ENCODE measurements around the gene PRKAA1.
A peak's percentile ranks its signal among the peaks of the same experiment; 100 is the strongest.

PRKAA1 gene

GRCh38 chr5:40780858-40781257, 17.3 kb downstream of the PRKAA1 start:
- H3K9ac ChIP-seq (ENCODE audit: low read depth in 1 of 2, low read length in 2 of 2): no peak overlapping the region
- no peak overlapping the region for H3K4me3 ChIP-seq (ENCODE audit: low read length in 2 of 2)
- peaks cover 6% of the 10 kb centered on the region in 2 donors for H3K36me3 ChIP-seq (ENCODE audit: control insufficient read depth in 2 of 2, insufficient read depth in 2 of 2, low read length in 2 of 2)
- H3K27me3 ChIP-seq (ENCODE audit: control insufficient read depth in 2 of 2, insufficient read depth in 2 of 2, low read length in 2 of 2): no peaks in the 10 kb centered on the region
- no peak overlapping the region for H3K27ac ChIP-seq (ENCODE audit: low read depth in 2 of 2, low read length in 2 of 2)
- no peaks in the 10 kb centered on the region for H3K9me3 ChIP-seq (ENCODE audit: control insufficient read depth in 2 of 2, low read length in 2 of 2)
- peaks cover 14 to 30% of the 10 kb centered on the region in 2 donors for H3K4me1 ChIP-seq (ENCODE audit: control insufficient read depth in 2 of 2, insufficient read depth in 2 of 2, low read length in 2 of 2)

DNA sequence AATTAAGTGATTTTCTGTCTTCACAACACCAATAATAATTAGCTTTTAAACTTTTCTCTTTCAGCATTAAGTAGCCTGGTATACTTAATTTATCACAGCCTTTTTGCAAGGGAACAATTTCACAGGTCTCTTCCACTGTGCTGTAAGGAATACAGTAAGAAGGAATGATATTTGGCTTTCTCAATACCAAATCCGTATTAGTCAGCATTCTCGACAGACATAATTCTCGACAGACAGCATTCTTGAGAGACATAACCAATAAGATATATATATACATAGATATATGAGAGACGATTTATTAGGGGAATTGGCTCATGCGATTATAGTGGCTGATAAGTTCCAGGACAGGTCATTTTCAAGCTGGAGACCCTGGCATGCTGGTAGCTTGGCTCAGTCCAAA, 18.0 kb downstream of the PRKAA1 start:
- H3K27ac ChIP-seq (ENCODE audit: low read depth in 2 of 2, low read length in 2 of 2): no peak overlapping the region
- no peaks in the 10 kb centered on the region for H3K27me3 ChIP-seq (ENCODE audit: control insufficient read depth in 2 of 2, insufficient read depth in 2 of 2, low read length in 2 of 2)
- H3K4me1 ChIP-seq (ENCODE audit: control insufficient read depth in 2 of 2, insufficient read depth in 2 of 2, low read length in 2 of 2): peaks cover 18 to 36% of the 10 kb centered on the region in 2 donors
- no peak overlapping the region for H3K9ac ChIP-seq (ENCODE audit: low read depth in 1 of 2, low read length in 2 of 2)
- H3K9me3 ChIP-seq (ENCODE audit: control insufficient read depth in 2 of 2, low read length in 2 of 2): no peaks in the 10 kb centered on the region
- H3K36me3 ChIP-seq (ENCODE audit: control insufficient read depth in 2 of 2, insufficient read depth in 2 of 2, low read length in 2 of 2): peaks cover 6 to 8% of the 10 kb centered on the region in 2 donors
- H3K4me3 ChIP-seq (ENCODE audit: low read length in 2 of 2): no peak overlapping the region

- Histone ChIP-seq H3K27me3 (ENCODE audit: control insufficient read depth in 2 of 2, insufficient read depth in 2 of 2, low read length in 2 of 2) (no peaks in the 10 kb centered on the region), H3K9me3 (ENCODE audit: control insufficient read depth in 2 of 2, low read length in 2 of 2) (no peaks in the 10 kb centered on the region), H3K4me1 (ENCODE audit: control insufficient read depth in 2 of 2, insufficient read depth in 2 of 2, low read length in 2 of 2) (peaks cover 15 to 33% of the 10 kb centered on the region in 2 donors), H3K36me3 (ENCODE audit: control insufficient read depth in 2 of 2, insufficient read depth in 2 of 2, low read length in 2 of 2) (peaks cover 6 to 10% of the 10 kb centered on the region in 2 donors), H3K27ac (ENCODE audit: low read depth in 2 of 2, low read length in 2 of 2) (no peak overlapping the region), H3K4me3 (ENCODE audit: low read length in 2 of 2) (no peak overlapping the region), H3K9ac (ENCODE audit: low read depth in 1 of 2, low read length in 2 of 2) (no peak overlapping the region)
Observed at GRCh38 chr5:40779561-40779960, 18.6 kb downstream of the PRKAA1 start.

GRCh38 chr5:40778133-40778532, 20.0 kb downstream of the PRKAA1 start:
- no peak overlapping the region for H3K27ac ChIP-seq (ENCODE audit: low read depth in 2 of 2, low read length in 2 of 2)
- H3K4me1 ChIP-seq (ENCODE audit: control insufficient read depth in 2 of 2, insufficient read depth in 2 of 2, low read length in 2 of 2): peaks cover 12 to 29% of the 10 kb centered on the region in 2 donors
- no peak overlapping the region for H3K4me3 ChIP-seq (ENCODE audit: low read length in 2 of 2)

GRCh38 chr5:40776658-40776977, 21.6 kb downstream of the PRKAA1 start:
- peaks cover 12 to 14% of the 10 kb centered on the region in 2 donors for H3K36me3 ChIP-seq (ENCODE audit: control insufficient read depth in 2 of 2, insufficient read depth in 2 of 2, low read length in 2 of 2)
- no peaks in the 10 kb centered on the region for H3K9me3 ChIP-seq (ENCODE audit: control insufficient read depth in 2 of 2, low read length in 2 of 2)
- peak overlapping the region; percentile 45 to 80 for H3K27ac ChIP-seq (ENCODE audit: low read depth in 2 of 2, low read length in 2 of 2)
- peaks cover 8 to 22% of the 10 kb centered on the region in 2 donors for H3K4me1 ChIP-seq (ENCODE audit: control insufficient read depth in 2 of 2, insufficient read depth in 2 of 2, low read length in 2 of 2)
- H3K4me3 ChIP-seq (ENCODE audit: low read length in 2 of 2): peak overlapping the region in 1 of 2 donors; percentile 34
- H3K9ac ChIP-seq (ENCODE audit: low read depth in 1 of 2, low read length in 2 of 2): peak overlapping the region in 1 of 2 donors; percentile 19
- no peaks in the 10 kb centered on the region for H3K27me3 ChIP-seq (ENCODE audit: control insufficient read depth in 2 of 2, insufficient read depth in 2 of 2, low read length in 2 of 2)

More at GRCh38 chr5:40778133-40778532, 20.0 kb downstream of the PRKAA1 start:
- Histone ChIP-seq H3K9ac (ENCODE audit: low read depth in 1 of 2, low read length in 2 of 2) (no peak overlapping the region), H3K27me3 (ENCODE audit: control insufficient read depth in 2 of 2, insufficient read depth in 2 of 2, low read length in 2 of 2) (no peaks in the 10 kb centered on the region), H3K9me3 (ENCODE audit: control insufficient read depth in 2 of 2, low read length in 2 of 2) (no peaks in the 10 kb centered on the region), H3K36me3 (ENCODE audit: control insufficient read depth in 2 of 2, insufficient read depth in 2 of 2, low read length in 2 of 2) (peaks cover 11 to 12% of the 10 kb centered on the region in 2 donors)

DNA sequence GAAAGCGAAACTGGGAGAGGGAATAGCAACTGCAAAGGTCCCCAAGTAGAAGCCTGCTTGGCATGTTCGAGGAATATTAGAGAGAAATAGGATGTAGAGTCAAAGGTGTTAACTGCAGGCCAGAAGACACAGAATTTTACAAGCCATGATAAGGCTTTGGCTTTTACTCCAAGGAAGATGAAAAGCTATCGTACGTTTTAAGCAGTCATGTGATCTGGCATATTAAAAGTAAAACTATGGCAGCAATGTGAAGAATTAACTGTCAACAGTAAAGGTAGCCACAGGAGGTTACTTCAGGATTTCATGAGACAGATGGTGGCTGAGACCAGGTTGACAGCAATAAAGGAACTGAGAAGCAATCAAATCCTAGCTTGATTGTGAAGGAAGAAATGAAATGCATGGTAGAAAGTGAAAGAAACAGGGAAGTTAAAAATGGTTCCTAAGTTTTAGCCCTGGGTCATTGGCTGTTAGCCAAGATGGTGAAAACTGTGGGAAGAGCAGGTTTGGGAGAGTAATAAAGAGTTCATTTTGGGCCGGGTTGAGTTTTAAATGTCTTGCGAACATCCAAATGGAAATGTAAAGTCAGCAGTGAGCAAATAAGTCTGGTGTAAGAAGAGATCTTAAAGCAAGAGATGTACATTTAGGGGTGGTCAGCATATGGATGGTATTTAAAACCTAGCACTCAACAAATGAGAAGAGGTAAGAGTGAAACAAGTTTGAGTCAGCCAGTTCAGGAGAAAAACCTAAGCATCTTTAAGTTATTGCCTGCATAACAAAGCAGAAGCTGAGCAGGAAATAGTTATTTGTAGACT, 22.1 kb downstream of the PRKAA1 start:
- Histone ChIP-seq H3K27me3 (ENCODE audit: control insufficient read depth in 2 of 2, insufficient read depth in 2 of 2, low read length in 2 of 2) (no peaks in the 10 kb centered on the region), H3K36me3 (ENCODE audit: control insufficient read depth in 2 of 2, insufficient read depth in 2 of 2, low read length in 2 of 2) (peaks cover 12 to 20% of the 10 kb centered on the region in 2 donors), H3K4me3 (ENCODE audit: low read length in 2 of 2) (peak overlapping the region; percentile 19 to 27), H3K9me3 (ENCODE audit: control insufficient read depth in 2 of 2, low read length in 2 of 2) (no peaks in the 10 kb centered on the region), H3K9ac (ENCODE audit: low read depth in 1 of 2, low read length in 2 of 2) (peak overlapping the region in 1 of 2 donors; percentile 19), H3K27ac (ENCODE audit: low read depth in 2 of 2, low read length in 2 of 2) (peak overlapping the region; percentile 45 to 80), H3K4me1 (ENCODE audit: control insufficient read depth in 2 of 2, insufficient read depth in 2 of 2, low read length in 2 of 2) (peaks cover 8 to 22% of the 10 kb centered on the region in 2 donors)

DNA sequence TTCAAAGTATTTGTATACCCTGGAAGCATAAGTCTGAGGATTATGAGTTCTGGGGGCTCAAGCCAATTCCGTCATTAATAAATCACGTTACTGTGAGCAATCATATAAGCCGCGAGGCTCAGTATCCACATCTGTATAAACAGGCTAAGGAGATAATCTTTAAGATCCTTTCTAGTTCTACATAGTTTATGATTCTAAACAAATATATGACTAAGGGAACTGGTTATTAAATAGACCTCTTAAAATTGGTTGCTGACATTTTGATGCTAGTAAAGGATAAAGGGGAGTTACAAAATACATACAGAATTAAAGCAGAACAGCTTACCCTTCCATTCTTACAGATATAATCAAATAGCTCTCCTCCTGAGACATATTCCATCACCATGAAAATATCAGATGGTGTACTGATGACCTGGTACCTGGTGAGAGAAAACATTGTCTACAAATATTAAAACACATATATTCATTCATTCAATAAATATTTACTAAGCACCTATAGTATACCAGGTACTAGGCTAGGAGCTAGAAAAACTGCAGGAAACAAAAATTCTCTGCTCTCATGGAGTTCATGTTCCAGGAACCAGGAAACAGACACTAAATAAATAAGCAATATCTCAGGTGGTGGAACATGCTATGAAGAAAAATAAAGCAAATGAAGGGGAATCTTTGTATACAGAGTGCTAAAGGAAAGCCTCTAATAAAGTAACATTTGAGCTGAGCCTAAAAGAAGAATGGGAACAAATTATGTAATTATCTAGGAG, 22.9 kb downstream of the PRKAA1 start:
- peaks cover 12 to 20% of the 10 kb centered on the region in 2 donors for H3K36me3 ChIP-seq (ENCODE audit: control insufficient read depth in 2 of 2, insufficient read depth in 2 of 2, low read length in 2 of 2)
- no peaks in the 10 kb centered on the region for H3K9me3 ChIP-seq (ENCODE audit: control insufficient read depth in 2 of 2, low read length in 2 of 2)
- H3K27me3 ChIP-seq (ENCODE audit: control insufficient read depth in 2 of 2, insufficient read depth in 2 of 2, low read length in 2 of 2): no peaks in the 10 kb centered on the region
- H3K4me3 ChIP-seq (ENCODE audit: low read length in 2 of 2): peak overlapping the region; percentile 19 to 27
- H3K9ac ChIP-seq (ENCODE audit: low read depth in 1 of 2, low read length in 2 of 2): no peak overlapping the region
- H3K27ac ChIP-seq (ENCODE audit: low read depth in 2 of 2, low read length in 2 of 2): peak overlapping the region; percentile 45 to 80
- H3K4me1 ChIP-seq (ENCODE audit: control insufficient read depth in 2 of 2, insufficient read depth in 2 of 2, low read length in 2 of 2): peaks cover 8 to 22% of the 10 kb centered on the region in 2 donors

GRCh38 chr5:40774623-40775022, 23.6 kb downstream of the PRKAA1 start:
- H3K4me3 ChIP-seq (ENCODE audit: low read length in 2 of 2): no peak overlapping the region
- H3K27me3 ChIP-seq (ENCODE audit: control insufficient read depth in 2 of 2, insufficient read depth in 2 of 2, low read length in 2 of 2): no peaks in the 10 kb centered on the region
- no peak overlapping the region for H3K27ac ChIP-seq (ENCODE audit: low read depth in 2 of 2, low read length in 2 of 2)
- H3K9ac ChIP-seq (ENCODE audit: low read depth in 1 of 2, low read length in 2 of 2): no peak overlapping the region
- H3K9me3 ChIP-seq (ENCODE audit: control insufficient read depth in 2 of 2, low read length in 2 of 2): no peaks in the 10 kb centered on the region
- peaks cover 8 to 22% of the 10 kb centered on the region in 2 donors for H3K4me1 ChIP-seq (ENCODE audit: control insufficient read depth in 2 of 2, insufficient read depth in 2 of 2, low read length in 2 of 2)
- H3K36me3 ChIP-seq (ENCODE audit: control insufficient read depth in 2 of 2, insufficient read depth in 2 of 2, low read length in 2 of 2): peaks cover 12 to 20% of the 10 kb centered on the region in 2 donors

DNA sequence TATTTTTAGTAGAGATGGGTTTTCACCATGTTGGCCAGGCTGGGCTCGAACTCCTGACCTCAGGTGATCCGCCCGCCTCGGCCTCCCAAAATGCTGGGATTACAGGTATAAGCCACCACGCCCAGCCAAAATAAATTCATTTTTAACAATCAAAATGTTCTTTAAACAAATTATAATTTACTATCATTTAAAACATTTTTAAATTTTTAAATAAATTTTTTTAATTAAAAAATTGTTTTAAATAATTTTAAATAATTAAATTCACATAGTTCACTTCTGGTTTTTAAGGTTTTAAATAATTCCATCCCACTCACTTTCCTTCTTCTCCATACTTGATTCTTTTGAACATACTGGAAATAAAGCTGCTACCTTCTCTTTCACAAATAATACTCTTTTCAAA, 27.4 kb downstream of the PRKAA1 start:
- no peak overlapping the region for H3K9ac ChIP-seq (ENCODE audit: low read depth in 1 of 2, low read length in 2 of 2)
- peaks cover 4 to 6% of the 10 kb centered on the region in 2 donors for H3K4me1 ChIP-seq (ENCODE audit: control insufficient read depth in 2 of 2, insufficient read depth in 2 of 2, low read length in 2 of 2)
- H3K27me3 ChIP-seq (ENCODE audit: control insufficient read depth in 2 of 2, insufficient read depth in 2 of 2, low read length in 2 of 2): no peaks in the 10 kb centered on the region
- no peak overlapping the region for H3K27ac ChIP-seq (ENCODE audit: low read depth in 2 of 2, low read length in 2 of 2)
- peaks cover 25 to 29% of the 10 kb centered on the region in 2 donors for H3K36me3 ChIP-seq (ENCODE audit: control insufficient read depth in 2 of 2, insufficient read depth in 2 of 2, low read length in 2 of 2)
- H3K9me3 ChIP-seq (ENCODE audit: control insufficient read depth in 2 of 2, low read length in 2 of 2): no peaks in the 10 kb centered on the region
- no peak overlapping the region for H3K4me3 ChIP-seq (ENCODE audit: low read length in 2 of 2)

DNA sequence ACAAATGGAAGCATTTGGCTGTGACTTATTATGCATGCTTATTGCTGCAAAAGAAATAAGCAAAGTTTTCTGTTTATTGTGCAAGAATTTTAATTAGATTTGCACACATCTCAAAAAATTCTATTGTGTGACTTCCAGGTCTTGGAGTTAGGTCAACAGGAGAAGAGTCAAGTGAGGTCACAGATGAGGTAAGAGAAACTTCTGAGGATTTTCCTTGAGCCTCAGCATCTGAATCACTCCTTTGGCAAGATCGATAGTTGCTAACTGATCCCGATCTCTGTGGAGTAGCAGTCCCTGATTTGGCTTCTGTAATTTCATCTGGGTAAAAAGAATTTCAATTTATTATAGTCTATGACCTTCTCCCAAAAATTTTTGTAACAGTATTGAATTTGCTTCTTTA, 35.5 kb downstream of the PRKAA1 start:
- Histone ChIP-seq H3K27ac (ENCODE audit: low read depth in 2 of 2, low read length in 2 of 2) (no peak overlapping the region), H3K9ac (ENCODE audit: low read depth in 1 of 2, low read length in 2 of 2) (no peak overlapping the region), H3K36me3 (ENCODE audit: control insufficient read depth in 2 of 2, insufficient read depth in 2 of 2, low read length in 2 of 2) (peaks cover 35 to 41% of the 10 kb centered on the region in 2 donors), H3K9me3 (ENCODE audit: control insufficient read depth in 2 of 2, low read length in 2 of 2) (no peaks in the 10 kb centered on the region), H3K4me3 (ENCODE audit: low read length in 2 of 2) (no peak overlapping the region), H3K27me3 (ENCODE audit: control insufficient read depth in 2 of 2, insufficient read depth in 2 of 2, low read length in 2 of 2) (no peaks in the 10 kb centered on the region), H3K4me1 (ENCODE audit: control insufficient read depth in 2 of 2, insufficient read depth in 2 of 2, low read length in 2 of 2) (no peaks in the 10 kb centered on the region)
